ENCODE data around the gene TPT1. TPM values are rescaled to one million over a fixed set of nuclear protein-coding genes. Genes with fewer than 3 reads are reported as not detected.
"Not testable (repeated sequence)": the region's sequence is repeated elsewhere in the genome, so short reads cannot be mapped to it uniquely, and the experiment has no call there.

TPT1 gene
- total RNA-seq, 2 experiments from 2014 or later = 3,981 to 4,076 TPM

- POLR2A ChIA-PET; DNase-seq; H3K36me3 Mint-ChIP-seq (ENCODE audit: low read depth); H3K27me3 Mint-ChIP-seq (ENCODE audit: low read depth); ATAC-seq; H3K27ac Mint-ChIP-seq; H3K4me3 Mint-ChIP-seq; H3K9me3 Mint-ChIP-seq (ENCODE audit: insufficient read depth); H3K4me1 Mint-ChIP-seq (ENCODE audit: low read depth): not testable (repeated sequence)
- CTCF ChIA-PET = interaction anchor here (1.1 kb wide), 1 partner anchor 8 kb away, joined by 3 read pairs; no protein-coding TSS in a partner anchor
These were observed 37.8 kb upstream of the TPT1 start for GRCh38 chr13:45378786-45379185.

GRCh38 chr13:45377314-45377713 lies 36.3 kb upstream of the TPT1 start:
- DNase-seq; H3K9me3 Mint-ChIP-seq (ENCODE audit: insufficient read depth); POLR2A ChIA-PET; H3K4me3 Mint-ChIP-seq; H3K36me3 Mint-ChIP-seq (ENCODE audit: low read depth); ATAC-seq; CTCF ChIA-PET; H3K27me3 Mint-ChIP-seq (ENCODE audit: low read depth); H3K27ac Mint-ChIP-seq; H3K4me1 Mint-ChIP-seq (ENCODE audit: low read depth): not testable (repeated sequence)

GRCh38 chr13:45376651-45377050 lies 35.7 kb upstream of the TPT1 start:
- H3K27ac Mint-ChIP-seq; H3K36me3 Mint-ChIP-seq (ENCODE audit: low read depth); H3K9me3 Mint-ChIP-seq (ENCODE audit: insufficient read depth); H3K4me3 Mint-ChIP-seq; ATAC-seq; CTCF ChIA-PET; H3K27me3 Mint-ChIP-seq (ENCODE audit: low read depth); DNase-seq; H3K4me1 Mint-ChIP-seq (ENCODE audit: low read depth): not testable (repeated sequence)
- POLR2A ChIA-PET = interaction anchor here (0.6 kb wide), 1 partner anchor 20 kb away, joined by 6 read pairs; no protein-coding TSS in a partner anchor

GRCh38 chr13:45374917-45375316 lies 33.9 kb upstream of the TPT1 start:
- no peak overlapping the region for H3K27ac Mint-ChIP-seq
- H3K4me3 Mint-ChIP-seq = no peak overlapping the region
- peaks cover 8% of the 10 kb centered on the region for H3K4me1 Mint-ChIP-seq (ENCODE audit: low read depth)
- no peaks in the 10 kb centered on the region for H3K27me3 Mint-ChIP-seq (ENCODE audit: low read depth)
- H3K36me3 Mint-ChIP-seq (ENCODE audit: low read depth) = peaks cover 6% of the 10 kb centered on the region
- no peak for DNase-seq
- ATAC-seq = no peak
- no peaks in the 10 kb centered on the region for H3K9me3 Mint-ChIP-seq (ENCODE audit: insufficient read depth)
- ChIA-PET POLR2A (no interaction called here), CTCF (no interaction called here)

- Mint-ChIP-seq H3K36me3 (ENCODE audit: low read depth) (peaks cover 11% of the 10 kb centered on the region), H3K4me3 (no peak overlapping the region), H3K4me1 (ENCODE audit: low read depth) (peaks cover 24% of the 10 kb centered on the region), H3K27ac (no peak overlapping the region), H3K27me3 (ENCODE audit: low read depth) (no peaks in the 10 kb centered on the region), H3K9me3 (ENCODE audit: insufficient read depth) (no peaks in the 10 kb centered on the region)
- no peak for ATAC-seq
- no peak for DNase-seq
- CTCF ChIA-PET = interaction anchor here (1.0 to 8.3 kb wide), 2 partner anchors 21 kb away, joined by 4 to 144 read pairs; no protein-coding TSS in a partner anchor
- POLR2A ChIA-PET = interaction anchor here (0.6 kb wide), 1 partner anchor 44 kb away, joined by 4 read pairs; the partner anchor contains the start of gene SLC25A30
These were observed 32.2 kb upstream of the TPT1 start for GRCh38 chr13:45373162-45373547.

GRCh38 chr13:45372189-45373161 lies 31.5 kb upstream of the TPT1 start:
- ChIA-PET CTCF (interaction anchor here (1.0 to 8.3 kb wide), 17 partner anchors 12 to 345 kb away, joined by 3 to 144 read pairs (median 6); partner anchors contain the start of genes SLC25A30 and TPT1), POLR2A (interaction anchor here (0.6 kb wide), 1 partner anchor 45 kb away, joined by 4 read pairs; the partner anchor contains the start of gene SLC25A30)
- peaks cover 11% of the 10 kb centered on the region for H3K36me3 Mint-ChIP-seq (ENCODE audit: low read depth)

GRCh38 chr13:45370922-45371406 lies 30.0 kb upstream of the TPT1 start:
- Mint-ChIP-seq H3K4me1 (ENCODE audit: low read depth) (peaks cover 39% of the 10 kb centered on the region), H3K9me3 (ENCODE audit: insufficient read depth) (no peaks in the 10 kb centered on the region), H3K4me3 (no peak overlapping the region), H3K36me3 (ENCODE audit: low read depth) (peaks cover 16% of the 10 kb centered on the region), H3K27ac (no peak overlapping the region), H3K27me3 (ENCODE audit: low read depth) (no peaks in the 10 kb centered on the region)
- ATAC-seq (no peak), DNase-seq (peak; percentile 59)
- ChIA-PET CTCF (interaction anchor here (0.7 to 8.3 kb wide), 30 partner anchors 8 to 358 kb away, joined by 3 to 144 read pairs (median 4); partner anchors contain the start of genes COG3, SLC25A30 and TPT1), POLR2A (interaction anchor here (0.6 kb wide), 1 partner anchor 79 kb away, joined by 3 read pairs; no protein-coding TSS in a partner anchor)

More at GRCh38 chr13:45372189-45373161, 31.5 kb upstream of the TPT1 start:
- Mint-ChIP-seq H3K4me3 (no peak overlapping the region), H3K27me3 (ENCODE audit: low read depth) (no peaks in the 10 kb centered on the region), H3K4me1 (ENCODE audit: low read depth) (peaks cover 30% of the 10 kb centered on the region), H3K27ac (no peak overlapping the region), H3K9me3 (ENCODE audit: insufficient read depth) (no peaks in the 10 kb centered on the region)
- no peak for DNase-seq
- ATAC-seq = no peak

- Mint-ChIP-seq H3K36me3 (ENCODE audit: low read depth) (peaks cover 25% of the 10 kb centered on the region), H3K27ac (peak overlapping the region; percentile 37), H3K27me3 (ENCODE audit: low read depth) (no peaks in the 10 kb centered on the region), H3K4me1 (ENCODE audit: low read depth) (peaks cover 53% of the 10 kb centered on the region), H3K9me3 (ENCODE audit: insufficient read depth) (no peaks in the 10 kb centered on the region), H3K4me3 (no peak overlapping the region)
- CTCF ChIA-PET = interaction anchor here (1.3 to 8.3 kb wide), 5 partner anchors 12 to 30 kb away, joined by 7 to 144 read pairs (median 17); partner anchors contain the start of gene TPT1
- no peak for ATAC-seq
- DNase-seq = no peak
- POLR2A ChIA-PET = interaction anchor here (1.2 to 3.7 kb wide), 2 partner anchors 28 to 95 kb away, joined by 3 to 19 read pairs; partner anchors contain the start of genes COG3 and TPT1
These were observed 28.1 kb upstream of the TPT1 start for GRCh38 chr13:45369116-45369515.

- ChIA-PET POLR2A (interaction anchor here (1.5 to 3.7 kb wide), 4 partner anchors 28 to 97 kb away, joined by 4 to 19 read pairs (median 7); partner anchors contain the start of genes COG3 and TPT1), CTCF (interaction anchor here (0.6 to 8.3 kb wide), 3 partner anchors 16 to 96 kb away, joined by 5 to 144 read pairs (median 14); no protein-coding TSS in a partner anchor)
- no peaks in the 10 kb centered on the region for H3K9me3 Mint-ChIP-seq (ENCODE audit: insufficient read depth)
- H3K4me3 Mint-ChIP-seq = no peak overlapping the region
- ATAC-seq = no peak
- H3K27ac Mint-ChIP-seq = peak overlapping the region; percentile 90
- no peaks in the 10 kb centered on the region for H3K27me3 Mint-ChIP-seq (ENCODE audit: low read depth)
- DNase-seq = no peak
- H3K4me1 Mint-ChIP-seq (ENCODE audit: low read depth) = peaks cover 58% of the 10 kb centered on the region
- peaks cover 30% of the 10 kb centered on the region for H3K36me3 Mint-ChIP-seq (ENCODE audit: low read depth)
These were observed 27.6 kb upstream of the TPT1 start for GRCh38 chr13:45368571-45368970.

GRCh38 chr13:45368005-45368404 lies 27.0 kb upstream of the TPT1 start:
- Mint-ChIP-seq H3K27me3 (ENCODE audit: low read depth) (no peaks in the 10 kb centered on the region), H3K4me3 (peak overlapping the region; percentile 12), H3K27ac (peak overlapping the region; percentile 90), H3K36me3 (ENCODE audit: low read depth) (peaks cover 34% of the 10 kb centered on the region), H3K9me3 (ENCODE audit: insufficient read depth) (no peaks in the 10 kb centered on the region), H3K4me1 (ENCODE audit: low read depth) (peaks cover 64% of the 10 kb centered on the region)
- CTCF ChIA-PET = interaction anchor here (0.6 to 8.3 kb wide), 6 partner anchors 16 to 95 kb away, joined by 4 to 144 read pairs (median 4); no protein-coding TSS in a partner anchor
- POLR2A ChIA-PET = interaction anchor here (1.0 to 3.7 kb wide), 6 partner anchors 27 to 97 kb away, joined by 4 to 19 read pairs (median 5); partner anchors contain the start of genes COG3 and TPT1
- ATAC-seq = no peak
- no peak for DNase-seq

GRCh38 chr13:45367358-45367757 lies 26.4 kb upstream of the TPT1 start:
- ChIA-PET CTCF (interaction anchor here (0.6 to 8.3 kb wide), 6 partner anchors 11 to 50 kb away, joined by 3 to 144 read pairs (median 4); no protein-coding TSS in a partner anchor), POLR2A (interaction anchor here (0.8 to 3.7 kb wide), 9 partner anchors 26 to 98 kb away, joined by 3 to 19 read pairs (median 4); partner anchors contain the start of genes COG3 and TPT1)

More at GRCh38 chr13:45367358-45367757, 26.4 kb upstream of the TPT1 start:
- no peaks in the 10 kb centered on the region for H3K27me3 Mint-ChIP-seq (ENCODE audit: low read depth)
- DNase-seq = peak; percentile 96
- peak overlapping the region; percentile 90 for H3K27ac Mint-ChIP-seq
- H3K36me3 Mint-ChIP-seq (ENCODE audit: low read depth) = peaks cover 38% of the 10 kb centered on the region
- H3K4me3 Mint-ChIP-seq = peak overlapping the region; percentile 12
- H3K9me3 Mint-ChIP-seq (ENCODE audit: insufficient read depth) = no peaks in the 10 kb centered on the region
- peak; percentile 99 for ATAC-seq
- peaks cover 70% of the 10 kb centered on the region for H3K4me1 Mint-ChIP-seq (ENCODE audit: low read depth)

All from activated CD8-positive, alpha-beta T cell treated with anti-CD3 and anti-CD28 coated beads, Interleukin-2, amount 10 ng/mL, durations not matched to agents 7 days and 5 days (primary cell).